Hematopoietic multipotent progenitor cell treated with erythropoietin and hydrocortisone succinate and interleukin-3 and kit ligand, for 15 days (in vitro differentiated cells): Measurements from ENCODE around the gene TRPM3.
"Not testable (repeated sequence)": the region's sequence is repeated elsewhere in the genome, so short reads cannot be mapped to it uniquely, and the experiment has no call there.

ENCODE experiments used
- DNase-seq: peaks from one replicate; pipeline ENCODE4 v3.0.0-alpha.2; 2015; ENCODE audit warnings: low spot score

Gene TRPM3

GRCh38 chr9:70749066-70749465 is 372.4 kb downstream of the TRPM3 start:
- no peak for DNase-seq

- no peak for DNase-seq
These were observed 374.1 kb downstream of the TRPM3 start for GRCh38 chr9:70747261-70747718.

DNA sequence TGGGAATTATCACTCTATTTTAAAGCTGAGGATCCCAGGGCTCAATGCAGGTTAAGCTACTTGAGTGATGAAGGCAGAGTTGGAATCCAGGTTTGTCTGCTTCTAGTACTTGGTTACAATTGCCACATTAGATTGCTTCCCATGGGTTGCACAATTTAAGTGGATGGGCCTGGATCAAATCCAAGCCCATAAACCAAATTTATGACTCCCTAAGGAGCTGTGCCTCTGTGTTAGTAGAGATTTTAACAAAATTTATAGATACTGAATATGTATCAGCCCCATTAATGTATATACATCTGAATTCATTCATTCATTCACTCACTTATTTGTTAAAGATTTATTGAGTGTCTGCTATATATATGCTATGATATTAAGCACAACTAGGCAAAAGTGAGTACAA is 374.7 kb downstream of the TRPM3 start:
- DNase-seq, result no peak

GRCh38 chr9:70746316-70746715 is 375.1 kb downstream of the TRPM3 start:
- no peak for DNase-seq

- not testable (repeated sequence) for DNase-seq
These were observed 396.6 kb downstream of the TRPM3 start for GRCh38 chr9:70724794-70725193.

DNA sequence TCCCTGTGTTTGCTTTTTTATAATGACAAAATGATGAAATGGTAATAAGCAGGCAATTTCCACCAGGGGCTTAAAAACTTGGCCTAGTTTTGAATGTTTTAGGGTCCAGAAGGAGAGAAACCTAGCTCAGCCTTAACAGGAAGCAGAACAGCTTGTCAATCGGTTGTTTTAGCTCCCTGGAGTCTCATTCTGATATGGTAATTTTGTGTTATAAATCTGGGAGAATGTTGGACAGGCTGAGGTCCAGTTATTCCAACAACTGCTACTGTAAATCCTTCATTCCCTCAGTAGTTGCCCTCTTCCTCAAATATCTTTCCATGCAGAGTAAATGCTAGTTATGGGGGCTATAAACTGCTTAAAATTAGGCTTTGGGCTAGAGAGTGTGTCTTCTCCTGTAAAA is 397.4 kb downstream of the TRPM3 start:
- not testable (repeated sequence) for DNase-seq

GRCh38 chr9:70706797-70707196 is 414.6 kb downstream of the TRPM3 start:
- DNase-seq, result not testable (repeated sequence)

GRCh38 chr9:70701163-70701562 is 420.3 kb downstream of the TRPM3 start:
- DNase-seq, result no peak

- DNase-seq, result no peak
These were observed 424.6 kb downstream of the TRPM3 start for GRCh38 chr9:70696694-70697335.

DNA sequence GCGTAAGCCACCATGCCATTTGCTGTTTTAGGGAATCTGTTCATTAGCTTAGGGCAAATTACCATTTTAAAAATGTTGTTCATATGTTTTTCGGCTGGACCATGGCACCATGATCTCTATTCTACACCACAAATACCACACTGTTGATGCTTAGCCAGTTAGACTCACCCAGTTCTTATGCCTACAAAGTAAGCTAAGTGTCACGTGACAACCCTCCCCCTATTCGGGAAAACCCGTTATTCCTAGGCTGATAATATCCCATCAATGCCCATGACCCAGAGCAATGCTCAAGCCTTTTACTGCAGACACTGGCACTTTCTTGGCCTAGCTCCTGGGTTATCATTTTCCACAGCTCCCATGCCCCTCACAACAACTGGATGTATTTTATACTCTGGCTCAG is 426.7 kb downstream of the TRPM3 start:
- no peak for DNase-seq

GRCh38 chr9:70693186-70693585 is 428.2 kb downstream of the TRPM3 start:
- DNase-seq, result no peak

DNA sequence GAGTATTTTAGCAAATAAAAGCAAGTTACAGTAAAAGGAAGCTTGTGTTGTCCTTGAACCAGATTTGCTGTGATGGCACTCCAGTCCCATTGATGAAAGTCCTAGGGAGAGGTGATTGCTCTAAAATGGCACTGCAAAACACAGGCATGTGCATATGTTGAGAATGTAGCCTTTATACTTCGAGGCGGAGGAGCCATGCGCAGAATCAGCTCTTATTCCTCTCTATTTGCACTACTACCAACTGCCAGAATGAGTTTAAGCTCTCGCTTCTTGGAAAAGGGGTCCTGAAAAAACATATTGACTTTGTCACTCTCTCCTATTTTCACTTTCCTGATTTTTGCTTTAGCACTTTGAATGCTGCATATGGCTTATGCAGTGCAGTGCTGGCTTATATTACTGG is 429.0 kb downstream of the TRPM3 start:
- DNase-seq, result no peak

GRCh38 chr9:70688704-70689103 is 432.7 kb downstream of the TRPM3 start:
- DNase-seq, result no peak

DNA sequence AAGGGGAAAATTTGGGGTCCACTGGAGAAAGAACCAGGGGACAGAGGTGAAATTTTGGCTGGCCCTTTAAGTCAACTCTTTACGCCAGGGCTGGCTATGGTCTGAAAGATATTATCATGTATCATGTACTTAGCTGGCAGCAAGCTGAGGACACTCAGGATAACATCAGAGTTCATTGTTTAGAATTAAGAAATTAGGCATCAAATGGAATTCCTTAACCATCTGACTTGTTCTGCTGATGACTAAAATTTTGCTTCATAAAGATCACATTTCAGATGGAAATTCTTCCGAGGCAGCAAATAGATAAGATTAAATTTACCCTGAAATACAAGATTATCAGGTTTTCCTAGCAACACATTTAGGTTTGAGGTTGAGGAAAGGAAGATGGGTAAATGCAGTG is 437.6 kb downstream of the TRPM3 start:
- no peak for DNase-seq

- DNase-seq, result no peak
These were observed 439.1 kb downstream of the TRPM3 start for GRCh38 chr9:70682298-70682697.

DNA sequence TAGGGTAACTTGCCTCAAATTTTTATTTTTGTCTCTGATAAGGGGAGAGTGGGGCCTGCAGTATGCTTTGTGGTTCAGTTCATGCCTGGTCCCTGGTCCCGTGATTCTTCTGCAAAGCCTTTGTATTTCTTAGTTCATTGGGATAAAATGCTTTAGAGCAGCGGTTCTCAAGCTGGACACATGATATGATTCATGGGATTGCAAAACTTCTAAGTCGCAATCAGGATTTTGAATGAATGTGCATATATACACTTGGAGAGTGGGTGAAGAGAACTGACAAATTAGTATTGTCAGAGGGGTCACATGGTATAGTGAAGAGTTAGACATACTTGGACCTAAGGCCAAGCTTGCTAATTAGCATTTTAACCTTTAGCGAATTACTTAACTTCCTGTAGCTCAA is 441.6 kb downstream of the TRPM3 start:
- no peak for DNase-seq

GRCh38 chr9:70678153-70678552 is 443.3 kb downstream of the TRPM3 start:
- no peak for DNase-seq

GRCh38 chr9:70677055-70677735 is 444.2 kb downstream of the TRPM3 start:
- no peak for DNase-seq

- DNase-seq, result no peak
These were observed 445.5 kb downstream of the TRPM3 start for GRCh38 chr9:70675868-70676370.

DNA sequence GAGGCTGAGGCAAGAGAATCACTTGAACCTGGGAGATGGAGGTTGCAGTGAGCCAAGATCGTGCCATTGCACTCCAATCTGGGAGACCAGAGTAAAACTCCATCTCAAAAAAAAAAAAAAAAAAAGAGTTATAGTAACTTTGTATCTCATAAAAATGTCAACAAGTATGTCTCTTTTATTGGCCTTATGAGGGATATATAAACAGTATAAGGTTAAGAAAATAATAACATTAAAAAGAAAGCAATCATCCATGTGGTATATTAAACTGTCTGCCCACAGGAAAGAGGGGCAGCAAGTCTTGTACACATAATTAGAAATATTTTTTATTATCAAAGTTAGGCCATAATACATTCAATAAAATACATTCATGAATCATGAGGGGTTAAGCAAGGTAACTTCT is 447.6 kb downstream of the TRPM3 start:
- DNase-seq, result no peak

DNA sequence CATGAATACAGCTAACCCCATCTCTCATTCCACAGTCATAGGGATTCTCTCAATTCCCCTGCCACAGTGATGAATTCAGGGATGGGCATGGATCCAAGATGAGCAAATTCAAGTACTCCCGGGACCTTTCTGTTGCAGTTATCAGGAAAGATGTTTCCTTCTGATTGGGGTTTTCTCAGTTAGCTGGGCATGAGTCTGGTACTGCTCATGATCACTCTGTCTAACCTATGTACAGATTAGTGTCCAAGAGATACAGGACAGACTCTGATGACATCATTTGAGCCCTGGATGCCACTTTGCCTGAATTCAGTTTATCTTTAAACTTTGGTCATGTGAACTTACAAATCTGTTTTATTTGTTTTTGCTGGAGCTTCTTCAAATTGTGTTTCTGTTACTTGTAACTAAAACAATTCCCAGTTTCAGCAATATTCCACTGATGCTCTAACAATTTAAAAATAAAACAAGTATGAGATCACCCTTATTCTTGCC is 449.2 kb downstream of the TRPM3 start:
- no peak for DNase-seq

DNA sequence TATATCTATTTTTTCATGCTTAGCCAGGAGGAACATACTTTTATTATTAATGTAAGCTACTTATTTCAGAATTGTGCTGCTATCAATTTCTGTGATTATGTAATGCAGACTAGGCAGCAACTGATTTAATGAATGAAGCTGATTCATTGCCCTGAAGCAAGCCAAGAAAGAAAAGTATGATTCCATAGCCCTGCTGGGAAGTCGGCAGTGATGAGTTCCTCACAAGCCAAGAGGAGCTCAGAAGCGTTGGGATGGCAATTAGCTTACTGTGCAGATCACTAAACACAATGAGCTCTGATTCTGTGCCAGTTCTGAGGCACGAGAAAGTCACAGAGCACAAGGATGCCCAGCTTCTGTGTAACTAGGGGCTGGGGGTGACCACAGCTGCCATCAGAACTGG is 452.7 kb downstream of the TRPM3 start:
- DNase-seq, result no peak

DNA sequence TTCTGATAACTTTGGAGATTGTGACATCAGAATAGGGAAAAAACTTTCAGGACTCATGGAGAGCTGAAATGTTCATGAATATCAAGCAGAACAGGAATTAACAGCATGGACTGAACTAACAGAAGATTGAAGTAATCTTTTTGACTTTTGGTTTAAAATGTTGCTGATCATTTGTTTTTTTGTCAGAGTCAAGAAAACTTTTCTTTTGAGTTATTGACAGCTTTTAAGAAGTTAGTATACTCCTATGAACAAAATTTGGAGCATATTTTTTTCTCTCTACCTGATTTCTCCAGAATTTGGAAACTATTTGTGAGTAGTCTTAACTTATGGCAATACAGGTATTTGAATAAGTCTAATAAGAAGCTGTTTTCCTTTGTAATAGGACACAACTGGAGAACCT is 462.7 kb downstream of the TRPM3 start:
- no peak for DNase-seq

DNA sequence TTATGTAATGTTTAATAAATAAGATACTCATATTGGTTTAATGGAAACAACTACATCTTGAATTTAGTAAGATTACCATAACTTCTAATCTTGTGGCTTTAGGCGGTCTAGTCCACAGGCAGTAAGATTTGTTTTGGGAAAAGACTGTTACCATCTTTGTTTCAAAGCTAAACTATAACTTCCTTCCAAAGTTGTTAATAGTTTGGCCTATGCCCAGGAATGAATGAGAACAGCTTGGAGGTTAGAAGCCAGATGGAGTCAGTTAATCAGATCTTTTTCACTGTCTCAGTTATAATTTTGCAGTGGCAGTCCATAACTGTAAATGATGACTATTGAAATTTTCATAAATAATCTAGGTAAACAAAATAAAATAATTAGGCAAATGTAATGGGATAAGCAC is 465.1 kb downstream of the TRPM3 start:
- DNase-seq, result no peak
